Measurements from ENCODE around the gene SSR1.
A peak's percentile ranks its signal among the peaks of the same experiment; 100 is the strongest.
"Not testable (repeated sequence)": the region's sequence is repeated elsewhere in the genome, so short reads cannot be mapped to it uniquely, and the experiment has no call there.

Gene SSR1

GRCh38 chr6:7273709-7274108 is 39.3 kb downstream of the SSR1 start:
- DNase-seq: no peak

DNA sequence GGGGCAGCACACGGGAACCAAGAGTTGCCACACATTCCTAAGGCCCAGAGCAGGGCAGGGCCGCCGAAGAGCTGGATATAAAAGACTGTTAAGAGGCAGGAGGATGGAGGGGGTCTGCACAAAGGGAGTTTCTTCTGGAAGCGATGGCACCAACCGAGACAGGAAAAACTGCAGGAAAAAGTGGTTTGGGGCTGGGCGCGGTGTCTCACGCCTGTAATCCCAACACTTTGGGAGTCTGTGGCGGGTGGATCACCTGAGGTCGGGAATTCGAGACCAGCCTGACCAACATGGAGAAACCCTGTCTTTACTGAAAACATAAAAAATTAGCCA is 41.8 kb downstream of the SSR1 start:
- DNase-seq: no peak

GRCh38 chr6:7270320-7271204 is 42.4 kb downstream of the SSR1 start:
- no peak for DNase-seq

GRCh38 chr6:7269816-7270215 is 43.2 kb downstream of the SSR1 start:
- no peak for DNase-seq

DNA sequence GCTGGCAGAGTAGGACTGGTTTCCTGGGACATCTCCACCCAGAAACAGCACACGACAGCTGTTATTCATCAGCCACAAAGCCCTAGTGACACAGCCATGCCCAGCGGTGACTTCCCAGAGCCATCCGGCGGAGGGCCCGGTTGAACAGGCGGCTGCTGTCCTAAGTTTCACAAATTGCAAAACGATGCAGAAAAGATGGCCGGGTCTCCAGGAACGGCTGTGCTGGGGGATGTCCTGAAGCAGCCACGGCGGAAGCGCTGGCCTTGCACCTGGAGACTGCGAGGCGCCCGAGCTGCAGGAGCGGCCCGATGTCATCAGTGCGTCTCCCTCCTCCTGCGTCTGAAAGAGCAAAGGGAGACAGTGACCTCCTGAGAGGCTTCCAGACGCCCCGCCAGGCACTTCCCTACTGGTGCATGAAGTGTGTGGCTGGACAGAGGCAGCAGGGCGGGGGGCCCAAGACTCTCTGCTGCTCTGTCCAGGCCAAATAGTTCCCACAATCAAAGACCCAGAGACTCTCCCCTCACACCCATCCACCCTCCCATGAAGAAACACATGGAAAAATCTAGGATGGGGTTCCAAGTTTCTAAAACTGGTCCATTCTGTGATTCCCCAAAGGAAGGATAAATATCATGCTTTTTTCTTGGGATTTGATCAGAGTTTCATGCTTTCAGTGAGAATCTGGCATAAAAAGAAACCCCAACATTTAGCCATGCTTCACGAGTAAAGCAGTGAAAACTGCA is 44.0 kb downstream of the SSR1 start:
- no peak for DNase-seq

- DNase-seq: no peak
Observed at GRCh38 chr6:7268362-7268761, 44.6 kb downstream of the SSR1 start.

DNA sequence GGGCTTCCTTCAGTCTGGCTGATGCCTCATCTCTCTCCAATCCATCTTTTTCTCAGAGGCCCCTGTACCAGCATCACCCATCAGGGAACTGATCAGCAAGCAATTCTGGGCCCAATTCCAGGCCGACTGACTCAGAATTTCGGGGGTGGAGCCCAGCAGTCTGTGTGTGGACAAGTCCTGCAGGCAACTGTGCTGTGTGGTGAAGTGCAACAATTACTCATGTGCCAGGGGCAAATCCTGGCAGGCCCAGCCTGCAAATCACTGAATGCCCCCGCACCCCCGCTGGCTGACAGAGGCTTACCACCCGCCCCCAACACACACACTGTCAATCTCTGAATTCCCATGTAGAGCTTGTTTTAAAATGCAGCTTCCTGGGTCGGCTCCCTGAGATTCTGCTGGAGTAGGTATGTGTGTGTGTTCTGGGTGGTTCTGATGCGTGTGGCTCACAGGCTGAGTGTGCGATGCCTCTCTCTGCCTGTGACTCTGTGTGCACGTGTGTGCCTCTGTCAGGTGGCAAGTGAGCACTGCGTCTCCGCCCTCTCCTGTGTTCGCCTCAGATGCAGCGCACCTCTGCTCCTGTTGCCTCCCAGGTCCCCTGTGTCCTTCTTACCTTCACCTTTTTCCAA is 45.4 kb downstream of the SSR1 start:
- DNase-seq: peak; percentile 86

- no peak for DNase-seq
Observed at GRCh38 chr6:7267071-7267465, 45.9 kb downstream of the SSR1 start.

GRCh38 chr6:7265385-7265726 is 47.6 kb downstream of the SSR1 start:
- DNase-seq: not testable (repeated sequence)

- no peak for DNase-seq
Observed at GRCh38 chr6:7264686-7265384, 48.2 kb downstream of the SSR1 start.

DNA sequence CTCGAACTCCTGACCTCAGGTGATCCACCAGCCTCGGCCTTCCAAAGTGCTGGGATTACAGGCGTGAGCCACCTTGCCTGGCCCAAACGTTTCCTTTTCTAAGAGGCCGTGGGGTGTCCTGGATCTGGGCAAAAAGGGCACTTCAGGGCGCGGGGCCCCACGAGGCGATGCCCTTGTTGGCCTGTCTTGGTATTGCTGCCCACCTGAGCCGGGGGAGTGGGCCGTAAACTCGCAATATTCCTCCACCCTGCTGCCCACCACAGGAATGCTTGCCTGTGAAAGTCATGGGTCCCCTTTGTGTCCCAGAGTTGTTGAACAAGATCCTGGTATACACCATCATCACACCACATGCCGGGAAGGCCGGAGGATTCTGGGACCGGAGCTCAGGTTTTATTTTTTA is 49.0 kb downstream of the SSR1 start:
- DNase-seq: no peak

DNA sequence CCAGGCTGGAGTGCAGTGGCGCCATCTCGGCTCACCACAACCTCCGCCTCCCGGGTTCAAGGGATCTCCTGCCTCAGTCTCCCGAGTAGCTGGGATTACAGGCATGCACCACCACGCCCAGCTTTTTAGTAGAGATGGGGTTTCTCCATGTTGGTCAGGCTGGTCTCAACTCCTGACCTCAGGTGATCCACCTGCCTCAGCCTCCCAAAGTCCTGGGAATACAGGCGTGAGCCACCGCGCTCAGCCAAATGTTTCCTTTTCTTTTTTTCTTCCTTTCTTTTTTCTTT is 49.5 kb downstream of the SSR1 start:
- not testable (repeated sequence) for DNase-seq

GRCh38 chr6:7262746-7263518 is 50.1 kb downstream of the SSR1 start:
- no peak for DNase-seq

DNA sequence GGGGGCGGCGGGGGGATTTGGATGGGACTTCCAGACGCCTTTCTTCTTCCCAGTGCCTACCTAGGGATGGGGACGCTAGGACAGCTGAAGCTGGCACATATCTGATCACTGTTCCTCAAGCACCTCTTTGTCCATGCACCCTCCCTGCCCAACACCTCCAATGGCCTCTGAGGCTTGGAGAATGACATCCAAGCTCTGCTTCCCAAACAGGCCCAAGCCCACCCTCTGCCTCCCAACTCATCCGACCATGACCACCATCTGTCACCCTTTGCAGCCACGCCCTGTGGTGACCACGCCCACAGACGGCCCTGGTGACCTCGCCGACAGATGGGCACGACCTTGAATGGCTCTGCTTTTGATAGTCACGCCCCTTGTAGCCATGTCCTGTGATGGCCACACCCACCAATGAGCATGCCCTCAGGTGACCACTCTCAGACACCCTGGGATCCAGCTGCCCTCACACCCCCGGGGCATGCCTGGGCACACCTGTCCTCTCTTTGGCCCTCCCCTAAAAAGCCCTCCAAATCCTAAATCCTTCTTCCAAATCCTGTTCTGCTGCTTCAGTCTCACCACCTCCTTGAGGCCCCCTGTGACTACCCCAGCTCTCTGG is 51.0 kb downstream of the SSR1 start:
- DNase-seq: no peak

DNA sequence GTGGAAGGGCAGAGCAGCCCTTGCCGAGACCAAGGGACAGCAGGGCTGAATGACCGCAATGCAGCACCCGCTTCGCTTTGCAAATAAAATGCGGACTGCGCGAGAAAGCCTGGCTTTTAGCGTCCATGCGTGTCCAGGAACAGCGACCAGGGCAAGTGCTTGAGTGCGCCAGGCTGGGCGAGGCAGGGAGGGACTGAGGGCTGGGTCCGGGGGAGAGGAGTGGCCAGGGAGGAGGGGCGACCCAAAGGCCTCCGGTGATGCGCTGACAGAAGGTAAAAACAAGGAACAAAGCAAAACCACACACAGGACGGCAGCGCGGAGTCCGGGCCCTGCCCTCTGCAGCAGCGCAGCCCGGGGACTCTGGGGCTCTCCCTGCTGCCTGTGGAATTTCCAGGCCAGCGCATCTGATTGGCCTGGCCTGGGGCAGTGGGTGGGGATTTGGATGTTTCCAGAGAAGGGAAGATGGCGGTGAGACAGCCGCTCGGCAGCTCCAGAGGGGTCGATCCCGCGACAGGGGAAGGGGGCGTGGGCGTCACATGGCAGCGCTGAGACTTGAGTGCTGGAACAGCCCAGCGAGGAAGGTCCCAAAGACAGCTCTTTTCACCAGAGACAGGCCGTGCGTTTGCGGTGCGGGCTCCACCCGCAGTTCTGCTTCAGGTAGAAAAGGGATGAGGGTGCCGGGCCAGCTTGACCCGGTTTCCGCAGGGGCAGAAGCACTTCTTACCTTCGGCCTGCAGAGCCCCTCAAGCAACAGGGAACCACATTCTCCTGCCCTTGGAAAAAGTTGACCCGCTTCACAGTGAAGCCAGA is 51.8 kb downstream of the SSR1 start:
- peak; percentile 82 for DNase-seq

DNA sequence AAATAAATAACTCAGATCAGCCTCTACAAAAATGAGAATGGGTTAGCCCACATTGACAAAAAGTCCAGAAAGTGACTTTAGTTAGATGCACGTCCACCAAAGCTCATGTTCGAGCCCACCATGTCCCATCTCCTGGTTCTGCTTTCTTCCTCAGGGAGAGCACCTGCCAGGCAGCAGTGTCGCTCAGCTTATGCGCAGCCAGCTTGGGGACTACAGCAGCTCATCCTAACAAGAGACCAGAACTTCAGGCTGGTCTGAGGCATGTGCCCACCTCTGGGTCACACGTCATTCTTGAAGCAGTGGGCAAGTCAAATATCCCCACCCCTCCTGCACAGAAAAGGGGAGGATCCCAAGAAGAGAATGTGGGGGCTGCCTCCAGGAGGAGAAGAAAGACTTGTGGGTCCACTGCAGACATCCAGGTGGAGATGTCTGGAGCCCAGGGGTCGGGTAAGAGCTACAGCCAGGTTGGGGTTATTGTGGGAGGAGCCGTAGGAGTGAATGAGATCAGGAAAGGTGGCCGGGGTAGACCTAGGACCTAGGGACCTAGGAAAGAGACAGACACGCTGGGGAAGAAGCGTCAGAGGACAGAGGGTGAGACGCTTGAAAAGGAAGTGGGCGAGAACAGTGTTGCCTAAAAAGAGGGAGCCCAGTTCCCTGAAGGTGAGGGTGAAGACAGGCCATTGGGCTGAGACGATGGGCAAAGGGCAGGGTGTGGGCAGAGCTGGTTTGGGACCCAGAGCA is 52.5 kb downstream of the SSR1 start:
- no peak for DNase-seq

- DNase-seq: no peak
Observed at GRCh38 chr6:7258231-7258763, 54.7 kb downstream of the SSR1 start.

DNA sequence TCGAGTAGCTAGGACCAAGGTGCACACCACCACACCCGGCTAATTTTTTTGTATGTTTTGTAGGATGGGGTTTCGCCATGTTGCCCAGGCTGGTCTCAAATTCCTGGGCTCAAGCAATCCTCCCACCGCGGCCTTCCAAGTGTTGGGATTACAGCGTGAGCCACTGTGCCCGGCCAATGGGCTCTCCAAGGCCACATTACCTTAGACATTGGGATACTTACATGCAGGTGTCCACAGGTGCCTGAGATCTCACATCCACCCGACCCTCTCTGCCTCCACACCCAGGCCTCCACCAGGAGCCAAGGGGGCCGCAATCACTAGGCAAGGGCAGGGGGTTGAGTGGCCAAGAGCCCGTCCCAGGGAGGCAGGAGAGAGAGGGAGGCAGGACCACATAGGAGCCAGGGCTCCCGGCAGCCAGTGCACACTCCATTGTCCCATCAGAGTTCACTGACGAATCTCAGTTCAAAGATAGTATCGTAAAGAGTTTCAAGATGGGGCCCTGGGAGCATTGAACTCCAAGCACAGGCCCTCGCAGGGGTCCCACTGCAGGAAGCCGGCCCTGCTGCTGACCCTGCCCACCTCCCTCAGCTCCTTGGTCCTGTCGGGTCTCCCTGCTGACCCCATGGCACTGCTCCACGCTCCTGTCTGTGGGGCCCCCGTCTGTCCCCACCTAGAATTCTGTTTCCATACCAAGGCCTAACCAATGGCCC is 55.3 kb downstream of the SSR1 start:
- no peak for DNase-seq

- no peak for DNase-seq
Observed at GRCh38 chr6:7256785-7257184, 56.2 kb downstream of the SSR1 start.

GRCh38 chr6:7255918-7256317 is 57.1 kb downstream of the SSR1 start:
- no peak for DNase-seq
